ENCODE results near the gene ZNF662. TPM values are rescaled to one million over a fixed set of nuclear protein-coding genes. Genes with fewer than 3 reads are reported as not detected.

Gene ZNF662
- not detected for polyA plus RNA-seq (2012; ENCODE audit: missing spikeins)

GRCh38 chr3:42906070-42906847 is at the start of gene ZNF662:
ZNF662 (plus strand) TSS chr3:42906142; CDS start chr3:42908115, 1,973 bp downstream.
- DNase-seq (ENCODE audit: insufficient read length) (no peak), FAIRE-seq (no peak)
- no peak for TF ChIP-seq POLR2AphosphoS5 (IDR thresholded peaks at IDR 0.05; ENCODE audit: low read depth, low read length)
- no peak for TF ChIP-seq TAF1 (IDR thresholded peaks at IDR 0.05; ENCODE audit: borderline replicate concordance, low read depth, low read length)
- no peak for TF ChIP-seq POLR2A (IDR thresholded peaks at IDR 0.05; ENCODE audit: low read depth, low read length)

- DNase-seq (ENCODE audit: insufficient read length) (no peak), FAIRE-seq (no peak)
- no peak for TF ChIP-seq POLR2AphosphoS5 (IDR thresholded peaks at IDR 0.05; ENCODE audit: low read depth, low read length)
- TF ChIP-seq TAF1 (IDR thresholded peaks at IDR 0.05; ENCODE audit: borderline replicate concordance, low read depth, low read length) = no peak
- TF ChIP-seq POLR2A (IDR thresholded peaks at IDR 0.05; ENCODE audit: low read depth, low read length) = no peak
Observed at GRCh38 chr3:42856544-42856943, 49.4 kb upstream of the ZNF662 start.

GRCh38 chr3:42864321-42864950 is 41.5 kb upstream of the ZNF662 start:
- no peak for FAIRE-seq
- TF ChIP-seq POLR2A (IDR thresholded peaks at IDR 0.05; ENCODE audit: low read depth, low read length) = no peak
- no peak for TF ChIP-seq POLR2AphosphoS5 (IDR thresholded peaks at IDR 0.05; ENCODE audit: low read depth, low read length)
- no peak for TF ChIP-seq TAF1 (IDR thresholded peaks at IDR 0.05; ENCODE audit: borderline replicate concordance, low read depth, low read length)
- no peak for DNase-seq (ENCODE audit: insufficient read length)

- TF ChIP-seq POLR2A (IDR thresholded peaks at IDR 0.05; ENCODE audit: low read depth, low read length) (no peak), POLR2AphosphoS5 (IDR thresholded peaks at IDR 0.05; ENCODE audit: low read depth, low read length) (no peak), TAF1 (IDR thresholded peaks at IDR 0.05; ENCODE audit: borderline replicate concordance, low read depth, low read length) (no peak)
- DNase-seq (ENCODE audit: insufficient read length) = no peak
- no peak for FAIRE-seq
Observed at GRCh38 chr3:42865256-42865655, 40.7 kb upstream of the ZNF662 start.

- DNase-seq (ENCODE audit: insufficient read length) (no peak), FAIRE-seq (no peak)
- TF ChIP-seq POLR2AphosphoS5 (IDR thresholded peaks at IDR 0.05; ENCODE audit: low read depth, low read length) = no peak
- no peak for TF ChIP-seq POLR2A (IDR thresholded peaks at IDR 0.05; ENCODE audit: low read depth, low read length)
- no peak for TF ChIP-seq TAF1 (IDR thresholded peaks at IDR 0.05; ENCODE audit: borderline replicate concordance, low read depth, low read length)
Observed at GRCh38 chr3:42867138-42867537, 38.8 kb upstream of the ZNF662 start.

- DNase-seq (ENCODE audit: insufficient read length) = no peak
- TF ChIP-seq POLR2AphosphoS5 (IDR thresholded peaks at IDR 0.05; ENCODE audit: low read depth, low read length) (no peak), TAF1 (IDR thresholded peaks at IDR 0.05; ENCODE audit: borderline replicate concordance, low read depth, low read length) (no peak), POLR2A (IDR thresholded peaks at IDR 0.05; ENCODE audit: low read depth, low read length) (no peak)
- FAIRE-seq = no peak
Observed at GRCh38 chr3:42868841-42869240, 37.1 kb upstream of the ZNF662 start.

GRCh38 chr3:42871592-42872196 is 34.2 kb upstream of the ZNF662 start:
- FAIRE-seq (no peak), DNase-seq (ENCODE audit: insufficient read length) (no peak)
- TF ChIP-seq POLR2A (IDR thresholded peaks at IDR 0.05; ENCODE audit: low read depth, low read length) = no peak
- no peak for TF ChIP-seq POLR2AphosphoS5 (IDR thresholded peaks at IDR 0.05; ENCODE audit: low read depth, low read length)
- TF ChIP-seq TAF1 (IDR thresholded peaks at IDR 0.05; ENCODE audit: borderline replicate concordance, low read depth, low read length) = no peak

- FAIRE-seq (no peak), DNase-seq (ENCODE audit: insufficient read length) (no peak)
- TF ChIP-seq POLR2AphosphoS5 (IDR thresholded peaks at IDR 0.05; ENCODE audit: low read depth, low read length) = no peak
- TF ChIP-seq TAF1 (IDR thresholded peaks at IDR 0.05; ENCODE audit: borderline replicate concordance, low read depth, low read length) = no peak
- no peak for TF ChIP-seq POLR2A (IDR thresholded peaks at IDR 0.05; ENCODE audit: low read depth, low read length)
Observed at GRCh38 chr3:42872718-42873117, 33.2 kb upstream of the ZNF662 start.

GRCh38 chr3:42873221-42873982 is 32.5 kb upstream of the ZNF662 start:
- FAIRE-seq = no peak
- TF ChIP-seq POLR2AphosphoS5 (IDR thresholded peaks at IDR 0.05; ENCODE audit: low read depth, low read length) = no peak
- TF ChIP-seq POLR2A (IDR thresholded peaks at IDR 0.05; ENCODE audit: low read depth, low read length) = no peak
- no peak for TF ChIP-seq TAF1 (IDR thresholded peaks at IDR 0.05; ENCODE audit: borderline replicate concordance, low read depth, low read length)
- DNase-seq (ENCODE audit: insufficient read length) = no peak

- DNase-seq (ENCODE audit: insufficient read length) = no peak
- TF ChIP-seq POLR2AphosphoS5 (IDR thresholded peaks at IDR 0.05; ENCODE audit: low read depth, low read length) = no peak
- TF ChIP-seq TAF1 (IDR thresholded peaks at IDR 0.05; ENCODE audit: borderline replicate concordance, low read depth, low read length) = no peak
- TF ChIP-seq POLR2A (IDR thresholded peaks at IDR 0.05; ENCODE audit: low read depth, low read length) = no peak
- FAIRE-seq = no peak
Observed at GRCh38 chr3:42874749-42875148, 31.2 kb upstream of the ZNF662 start.
